ENCODE measurements around the gene TMEM165. TPM values are rescaled to one million over a fixed set of nuclear protein-coding genes. Genes with fewer than 3 reads are reported as not detected.
A peak's percentile ranks its signal among the peaks of the same experiment; 100 is the strongest.

TMEM165 gene
- total and polyA plus RNA-seq, 2 donors (not counting 3 experiments of a cell fraction or from before 2014, with no cell fraction given): 144 to 177 TPM

GRCh38 chr4:55396308-55397125 is 760 bp downstream of the TMEM165 start:
- no peaks in the 10 kb centered on the region for H3K27me3 ChIP-seq (ENCODE audit: control insufficient read depth in 2 of 2, insufficient read depth in 2 of 2, low read length in 2 of 2)
- peak overlapping the region; percentile 89 to 98 (median 91) for H3K4me3 ChIP-seq (replicated peaks in 1 of 3; ENCODE audit: insufficient read depth in 1 of 3, low read depth in 1 of 3, low read length in 3 of 3)
- peaks cover 19% of the 10 kb centered on the region for H3K4me1 ChIP-seq (ENCODE audit: control insufficient read depth, extremely low read depth, insufficient read depth, low read length)
- TF ChIP-seq POLR2A (IDR thresholded peaks at IDR 0.05; ENCODE audit: low read depth, low read length) (peak; percentile 38), EZH2 (IDR thresholded peaks at IDR 0.05; ENCODE audit: borderline replicate concordance, low read depth, low read length, severe bottlenecking) (no peak)
- H2AFZ ChIP-seq (ENCODE audit: low read depth, low read length): no peak overlapping the region
- H4K20me1 ChIP-seq (replicated peaks; ENCODE audit: control insufficient read depth, extremely low read depth, insufficient read depth, low read length): peaks cover 16% of the 10 kb centered on the region
- intact Hi-C loops (cut with micrococcal nuclease) (loop anchor here (2.0 to 5.0 kb wide), 5 partner anchors 34 to 389 kb away; partner anchors contain the start of gene KDR), dilution Hi-C loops (cut with MboI; ENCODE audit: extremely low pct_ligation_motif_present, low sequenced_read_pairs) (no loop called here)
- no peaks in the 10 kb centered on the region for H3K9me3 ChIP-seq (replicated peaks; ENCODE audit: control insufficient read depth, insufficient read depth, low read length)
- peak overlapping the region; percentile 94 for H3K9ac ChIP-seq (replicated peaks; ENCODE audit: extremely low read depth, insufficient read depth, low read length)
- H3K9me1 ChIP-seq (replicated peaks; ENCODE audit: control insufficient read depth, extremely low read depth, insufficient read depth, low read length): no peaks in the 10 kb centered on the region
- peaks cover 2 to 11% of the 10 kb centered on the region in 2 experiments for H3K36me3 ChIP-seq (ENCODE audit: control insufficient read depth in 2 of 2, extremely low read depth in 1 of 2, insufficient read depth in 2 of 2, low read length in 2 of 2)
- CTCF ChIA-PET: interaction anchor here (1.1 to 3.0 kb wide), 7 partner anchors 10 to 1440 kb away, joined by 3 to 10 read pairs (median 4); partner anchors contain the start of gene SRD5A3
- no TSS peak for BruUV-seq (replicated peaks)
- POLR2A ChIA-PET: interaction anchor here (0.6 to 1.4 kb wide), 2 partner anchors 10 to 16 kb away, joined by 4 to 9 read pairs; no protein-coding TSS in a partner anchor
- peak overlapping the region; percentile 79 for H3K27ac ChIP-seq (ENCODE audit: insufficient read depth, low read depth, low read length)
- peak overlapping the region; percentile 99 for H3K4me2 ChIP-seq (ENCODE audit: insufficient read depth, low read length)
- FAIRE-seq (no peak), DNase-seq (ENCODE audit: low read depth, low spot score) (peak; percentile 43)
- H3K79me2 ChIP-seq (ENCODE audit: control insufficient read depth, insufficient read depth, low read length): peaks cover 55% of the 10 kb centered on the region

GRCh38 chr4:55397126-55397436 is 1.3 kb downstream of the TMEM165 start:
- ChIA-PET CTCF (interaction anchor here (1.1 kb wide), 1 partner anchor 51 kb away, joined by 4 read pairs; the partner anchor contains the start of gene SRD5A3), POLR2A (interaction anchor here (0.6 kb wide), 1 partner anchor 15 kb away, joined by 9 read pairs; no protein-coding TSS in a partner anchor)
- intact Hi-C loops (cut with micrococcal nuclease): loop anchor here (2.0 to 5.0 kb wide), 5 partner anchors 35 to 390 kb away; partner anchors contain the start of gene KDR
- peaks cover 58% of the 10 kb centered on the region for H3K79me2 ChIP-seq (ENCODE audit: control insufficient read depth, insufficient read depth, low read length)
- FAIRE-seq (no peak), DNase-seq (ENCODE audit: low read depth, low spot score) (peak; percentile 28)
- H3K9me1 ChIP-seq (replicated peaks; ENCODE audit: control insufficient read depth, extremely low read depth, insufficient read depth, low read length): no peaks in the 10 kb centered on the region
- H3K9ac ChIP-seq (replicated peaks; ENCODE audit: extremely low read depth, insufficient read depth, low read length): peak overlapping the region; percentile 94
- H3K4me2 ChIP-seq (ENCODE audit: insufficient read depth, low read length): peak overlapping the region; percentile 99
- no peak for TF ChIP-seq GATA2 (IDR thresholded peaks at IDR 0.05; ENCODE audit: insufficient read depth, insufficient read length, low read depth, low read length)
- H2AFZ ChIP-seq (ENCODE audit: low read depth, low read length): no peak overlapping the region
- BruUV-seq (replicated peaks): TSS peak; percentile 27
- H4K20me1 ChIP-seq (replicated peaks; ENCODE audit: control insufficient read depth, extremely low read depth, insufficient read depth, low read length): peaks cover 16% of the 10 kb centered on the region
- no peaks in the 10 kb centered on the region for H3K9me3 ChIP-seq (replicated peaks; ENCODE audit: control insufficient read depth, insufficient read depth, low read length)
- no peaks in the 10 kb centered on the region for H3K27me3 ChIP-seq (ENCODE audit: control insufficient read depth in 2 of 2, insufficient read depth in 2 of 2, low read length in 2 of 2)
- peak overlapping the region; percentile 79 for H3K27ac ChIP-seq (ENCODE audit: insufficient read depth, low read depth, low read length)
- peak overlapping the region; percentile 89 to 98 (median 91) for H3K4me3 ChIP-seq (replicated peaks in 1 of 3; ENCODE audit: insufficient read depth in 1 of 3, low read depth in 1 of 3, low read length in 3 of 3)
- H3K4me1 ChIP-seq (ENCODE audit: control insufficient read depth, extremely low read depth, insufficient read depth, low read length): peaks cover 19% of the 10 kb centered on the region
- H3K36me3 ChIP-seq (ENCODE audit: control insufficient read depth in 2 of 2, extremely low read depth in 1 of 2, insufficient read depth in 2 of 2, low read length in 2 of 2): peaks cover 2 to 11% of the 10 kb centered on the region in 2 experiments
- dilution Hi-C loops (cut with MboI; ENCODE audit: extremely low pct_ligation_motif_present, low sequenced_read_pairs): no loop called here

All from endothelial cell of umbilical vein (primary cell).